GM18951 (cell line): Measurements from ENCODE around the gene TM4SF4.

ENCODE experiments used
- POLR2A ChIP-seq: IDR thresholded peaks from 4 replicates; pipeline ENCODE4 v1.6.1; 2011; ENCODE audit warnings: mild to moderate bottlenecking; ENCODE audit not compliant: insufficient read length, insufficient read depth; ENCODE audit errors: extremely low read depth
- in situ Hi-C: fragments of 300-500 bp; cut with MboI; formaldehyde crosslinking; loops from one replicate; pipeline ENCODE4 v1.12.0; 2022; ENCODE audit warnings: low sequenced_read_pairs, mixed read lengths, inconsistent platforms; ENCODE audit not compliant: unreplicated experiment

TM4SF4 gene

DNA sequence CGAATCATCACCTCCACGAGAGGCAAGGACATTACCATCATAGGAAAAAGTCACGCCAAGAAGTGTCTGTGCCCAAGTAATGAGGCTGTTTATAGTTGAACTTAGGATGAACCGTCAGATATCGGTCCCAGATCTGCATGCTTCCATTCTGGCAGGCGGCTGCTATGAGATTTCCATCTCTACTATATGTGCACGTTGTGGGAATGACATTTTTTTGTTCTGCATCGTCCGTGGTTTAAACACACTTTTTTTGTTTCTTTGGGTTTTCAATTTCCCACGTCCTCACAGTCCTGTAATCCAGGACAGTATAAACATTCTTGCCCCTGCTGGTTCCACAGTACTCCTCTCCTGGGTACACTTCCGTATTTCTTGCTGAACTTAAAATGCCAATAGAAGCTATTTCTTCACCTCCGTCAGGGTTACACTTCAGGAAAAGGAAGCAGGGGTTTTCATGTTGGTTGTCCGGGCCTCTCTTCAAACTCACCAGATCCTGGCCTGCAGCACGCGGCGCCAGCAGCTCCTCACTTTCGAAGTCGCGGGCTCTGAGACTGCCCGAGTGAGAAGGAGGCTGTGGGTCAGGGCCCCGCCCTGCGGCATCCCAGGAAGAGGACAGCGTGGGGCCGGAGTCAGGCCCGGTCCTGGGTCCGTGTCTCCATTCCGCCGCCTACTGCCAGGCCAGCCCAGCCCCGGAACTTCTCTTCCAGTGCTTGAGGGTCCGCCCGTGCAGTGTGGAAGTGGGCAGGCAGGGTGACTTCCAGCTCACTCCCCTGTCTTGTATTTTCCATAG lies 9.8 kb upstream of the TM4SF4 start:
- in situ Hi-C loops = no loop called here
- no peak for TF ChIP-seq POLR2A

DNA sequence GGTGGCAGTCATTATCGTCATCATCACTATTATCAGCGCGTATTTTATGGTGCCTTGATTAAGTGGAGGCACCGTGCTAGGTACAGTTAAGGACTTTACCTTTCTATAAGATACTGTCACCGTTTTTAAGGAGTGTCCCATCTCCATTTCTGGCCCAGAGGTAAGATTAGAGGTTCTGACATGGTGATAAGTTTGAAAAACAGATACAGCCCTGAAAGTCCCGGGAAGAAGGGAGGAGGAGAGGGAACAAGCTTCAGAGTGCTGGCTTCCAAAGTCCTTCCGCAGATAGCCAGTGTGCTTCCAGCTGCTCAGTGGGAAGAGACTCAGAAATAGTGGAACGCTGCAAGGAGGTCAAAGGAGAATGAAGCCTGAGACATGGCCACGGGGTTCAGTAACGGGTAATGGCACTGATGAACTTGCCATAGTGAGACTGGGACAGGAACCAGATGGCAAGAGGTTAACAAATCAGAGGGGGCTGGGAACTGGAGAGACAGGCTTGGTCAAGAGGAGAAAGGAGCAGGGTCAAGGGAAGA lies 9.1 kb upstream of the TM4SF4 start:
- TF ChIP-seq POLR2A = no peak
- in situ Hi-C loops = no loop called here

- no peak for TF ChIP-seq POLR2A
- in situ Hi-C loops = no loop called here
Observed at GRCh38 chr3:149466192-149466591, 8.3 kb upstream of the TM4SF4 start.

- in situ Hi-C loops = no loop called here
- TF ChIP-seq POLR2A = no peak
Observed at GRCh38 chr3:149468504-149469212, 5.8 kb upstream of the TM4SF4 start.

DNA sequence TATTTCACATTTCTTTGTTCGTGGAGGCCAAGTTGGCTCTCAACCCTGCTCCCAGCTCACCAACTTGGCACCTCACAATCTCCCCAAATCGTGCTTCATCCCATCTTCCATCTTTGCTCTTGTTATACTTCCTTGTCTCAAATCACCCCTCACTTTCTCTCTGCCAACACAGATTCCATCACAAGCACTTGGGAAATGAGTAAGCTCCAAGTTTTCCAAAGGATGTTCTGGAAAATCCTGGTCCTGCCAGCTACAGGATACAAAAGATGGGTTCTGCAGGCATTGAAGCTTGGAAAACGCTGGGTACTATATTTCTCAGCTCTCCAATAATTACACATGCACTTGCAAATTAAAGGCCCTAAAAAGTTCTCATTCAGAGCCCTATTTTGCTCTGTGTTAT lies 4.1 kb upstream of the TM4SF4 start:
- TF ChIP-seq POLR2A = no peak
- in situ Hi-C loops = no loop called here

DNA sequence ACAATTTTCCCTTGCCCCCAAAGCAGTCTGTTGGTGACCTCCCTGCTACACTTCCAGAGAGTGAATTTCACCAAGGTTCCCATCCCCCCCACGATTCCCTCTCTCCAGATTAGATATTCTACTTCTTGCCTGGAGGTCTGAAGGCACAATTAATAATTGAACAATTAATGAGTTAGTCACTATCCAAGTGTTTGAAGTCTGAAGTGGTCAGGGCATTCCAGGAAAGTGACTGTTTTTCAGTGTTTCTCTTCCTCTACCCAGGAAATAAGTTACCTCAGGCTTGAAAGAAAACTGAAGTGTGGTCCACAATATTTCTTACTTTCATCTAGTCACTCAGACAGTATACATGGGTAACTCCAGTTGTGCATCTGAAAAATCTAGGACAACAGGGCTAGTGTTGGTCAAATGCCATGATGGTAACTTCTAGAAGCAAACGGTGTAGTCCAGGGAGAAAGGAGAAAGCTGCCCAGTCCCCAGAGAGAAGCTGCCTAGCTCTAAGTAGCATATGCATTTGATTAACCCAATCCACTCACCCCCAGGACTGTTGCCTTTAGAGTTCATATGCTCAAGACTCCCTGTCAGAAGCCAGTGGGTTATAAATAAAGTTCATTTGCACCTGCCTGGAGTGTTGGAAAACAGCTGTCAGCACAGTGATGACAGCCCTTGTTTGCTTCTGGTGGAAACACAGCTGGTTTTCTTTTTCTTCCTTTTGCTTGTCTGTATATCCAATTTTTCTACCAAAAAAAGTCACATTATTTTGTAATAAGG lies 2.3 kb upstream of the TM4SF4 start:
- no peak for TF ChIP-seq POLR2A

GRCh38 chr3:149473357-149474249 lies 894 bp upstream of the TM4SF4 start:
- no peak for TF ChIP-seq POLR2A
- in situ Hi-C loops = no loop called here

More for the DNA sequence above, 2.3 kb upstream of the TM4SF4 start:
- in situ Hi-C loops = no loop called here

- in situ Hi-C loops = loop anchor here (5.0 to 25.0 kb wide), 2 partner anchors 78 to 513 kb away; no protein-coding TSS in a partner anchor
- no peak for TF ChIP-seq POLR2A
Observed at GRCh38 chr3:149475451-149476060, 1.1 kb downstream of the TM4SF4 start.

DNA sequence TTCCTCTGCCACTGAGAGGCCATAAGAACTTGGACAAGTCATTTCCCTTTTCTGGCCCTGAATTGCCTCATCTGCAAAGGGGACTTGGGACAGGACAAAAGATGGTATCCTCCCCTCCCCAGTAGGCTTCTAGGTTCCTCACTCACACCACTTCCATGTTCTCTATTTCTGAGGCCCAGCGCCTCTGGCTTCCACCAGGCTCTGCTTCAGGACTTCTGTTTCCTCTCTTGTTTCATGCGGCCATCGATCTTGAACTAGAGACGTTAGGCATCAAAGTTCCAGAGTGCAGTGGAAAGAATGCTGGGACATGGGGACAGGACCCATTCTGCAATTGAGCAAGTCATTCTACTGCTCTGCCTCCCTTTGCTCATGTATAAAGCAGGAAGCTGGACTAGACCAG lies 1.7 kb downstream of the TM4SF4 start:
- no peak for TF ChIP-seq POLR2A
- in situ Hi-C loops = loop anchor here (5.0 to 25.0 kb wide), 2 partner anchors 79 to 514 kb away; no protein-coding TSS in a partner anchor

- TF ChIP-seq POLR2A = no peak
- in situ Hi-C loops = loop anchor here (5.0 to 25.0 kb wide), 2 partner anchors 82 to 517 kb away; no protein-coding TSS in a partner anchor
Observed at GRCh38 chr3:149479621-149480325, 5.3 kb downstream of the TM4SF4 start.
